ENCODE results near the gene HBS1L. TPM values are rescaled to one million over a fixed set of nuclear protein-coding genes. Genes with fewer than 3 reads are reported as not detected.

HBS1L gene
- 45.5 and 56.5 TPM in 2 replicates for total RNA-seq

GRCh38 chr6:135054569-135055498 lies at the start of gene HBS1L:
Gene HBS1L, minus strand, starts transcription at chr6:135054822. Its CDS starts 131 bp downstream, at chr6:135054691.

GRCh38 chr6:134949927-134950326 lies 104.7 kb downstream of the HBS1L start, which contains the start of gene ALDH8A1:
Gene ALDH8A1, minus strand, starts transcription at chr6:134950101. Its CDS starts 48 bp downstream, at chr6:134950053.

Other genes starting within 250 kb of the HBS1L start
- 0.16 TPM in 1 of 2 replicates, not detected in the other for gene ALDH8A1, start 104.7 kb downstream of the HBS1L start, total RNA-seq
- gene MYB, start 126.5 kb upstream of the HBS1L start, total RNA-seq = under 0.01 and 0.65 TPM in 2 replicates